K562 (cell line): ENCODE measurements around the gene ZNF586. TPM values are rescaled to one million over a fixed set of nuclear protein-coding genes. Genes with fewer than 3 reads are reported as not detected.

Experiments used
- ARID2 ChIP-seq: fragments of 450-650 bp; IDR thresholded peaks from 2 replicates; pipeline ENCODE4 v1.6.1; 2017; ENCODE audit warnings: antibody characterized with exemption, mild to moderate bottlenecking
- CLOCK ChIP-seq: fragments of 250-450 bp; sonication (Bioruptor Pico); IDR thresholded peaks from 2 replicates; pipeline ENCODE4 v1.4.0; 2020; ENCODE audit warnings: mild to moderate bottlenecking, moderate library complexity, borderline replicate concordance
- CTCFL ChIP-seq: IDR thresholded peaks from 2 replicates; pipeline ENCODE4 v1.6.1; 2011; ENCODE audit warnings: borderline replicate concordance, low read depth, mild to moderate bottlenecking, moderate library complexity, low read length; ENCODE audit not compliant: insufficient read depth, poor library complexity, severe bottlenecking
- ELK1 ChIP-seq: sonication (generic); formaldehyde crosslinking; IDR thresholded peaks from 2 replicates; pipeline ENCODE4 v1.8.1; 2022; ENCODE audit warnings: missing genetic modification reagents
- EP400 ChIP-seq: fragments of 450-650 bp; IDR thresholded peaks from 2 replicates; pipeline ENCODE4 v1.6.1; 2017; ENCODE audit warnings: antibody characterized with exemption, mild to moderate bottlenecking, moderate library complexity
- GTF2F1 ChIP-seq: IDR thresholded peaks from 2 replicates; pipeline ENCODE4 v1.6.1; 2011; ENCODE audit warnings: low read depth, low read length, improper control_type of control experiment
- KLF1 ChIP-seq: fragments of 450-650 bp; IDR thresholded peaks from 2 replicates; pipeline ENCODE4 v1.6.1; 2016; ENCODE audit warnings: missing genetic modification characterization, missing compliant biosample characterization
- MIER1 ChIP-seq: fragments of 450-650 bp; IDR thresholded peaks from 2 replicates; pipeline ENCODE4 v1.6.1; 2016; ENCODE audit warnings: antibody characterized with exemption, mild to moderate bottlenecking, low read depth
- PCBP2 ChIP-seq: fragments of 200-400 bp; formaldehyde crosslinking; IDR thresholded peaks from 2 replicates; pipeline ENCODE4 v1.6.1; 2018; ENCODE audit warnings: low read length, low read depth, mild to moderate bottlenecking, moderate library complexity; ENCODE audit not compliant: poor library complexity, severe bottlenecking
- PREB ChIP-seq: sonication (generic); formaldehyde crosslinking; IDR thresholded peaks from 2 replicates; pipeline ENCODE4 v1.8.1; 2023; ENCODE audit warnings: mild to moderate bottlenecking, missing genetic modification reagents
- SMARCC2 ChIP-seq: fragments of 450-650 bp; IDR thresholded peaks from 2 replicates; pipeline ENCODE4 v1.6.1; 2017; ENCODE audit warnings: antibody characterized with exemption, moderate library complexity, mild to moderate bottlenecking, low read depth
- TFE3 ChIP-seq: fragments of 450-650 bp; formaldehyde crosslinking; IDR thresholded peaks from 2 replicates; pipeline ENCODE4 v1.4.0; 2020; ENCODE audit warnings: mild to moderate bottlenecking, mixed read lengths
- VEZF1 ChIP-seq: fragments of 200-800 bp; sonication (Bioruptor generic); IDR thresholded peaks from 2 replicates; pipeline ENCODE4 v1.6.1; 2017; ENCODE audit warnings: missing genetic modification characterization, missing compliant biosample characterization
- ZNF124 ChIP-seq: sonication (generic); formaldehyde crosslinking; IDR thresholded peaks from 2 replicates; pipeline ENCODE4 v1.8.1; 2022; ENCODE audit warnings: missing genetic modification reagents
- ZNF146 ChIP-seq: IDR thresholded peaks from one replicate; pipeline ENCODE4 v1.6.1; 2018; ENCODE audit warnings: missing compliant biosample characterization; ENCODE audit not compliant: unreplicated experiment
- ZNF764 ChIP-seq: fragments of 250-450 bp; sonication (Bioruptor Pico); IDR thresholded peaks from 2 replicates; pipeline ENCODE4 v1.4.0; 2020; ENCODE audit warnings: low read depth, mild to moderate bottlenecking, moderate library complexity
- polyA plus RNA-seq, 8 experiments: library from polyadenylated mRNA; depleted of rRNA in 4 of 8; stranded (reverse) in 5 of 8; unstranded in 3 of 8; fragments of >200 nt; fragmentation: Nextera tagmentation in 2 of 8; fragmentation: Illumina TruSeq in 1 of 8; extraction: Ambion mirVana in 2 of 8; extraction: Trizol in 1 of 8; gene quantifications; 2 replicates each; pipeline versions ENCODE4 v1.2.1 to v1.2.3, GENCODE V29; 2011 to 2014; ENCODE audit warnings: inconsistent platforms in 1 of 8, missing spikeins in 1 of 8
- total RNA-seq, 7 experiments: library from RNA; depleted of rRNA in 6 of 7; stranded (reverse); fragments of >200 nt in 6 of 7; fragmentation: Illumina TruSeq in 2 of 7; extraction: Trizol in 2 of 7; gene quantifications; 2 replicates each; pipeline versions ENCODE4 v1.2.1 to v1.2.3, GENCODE V29; 2011 to 2021; ENCODE audit warnings: low replicate concordance in 1 of 7

Gene ZNF586
- total and polyA plus RNA-seq, 9 of the 15 experiments (the other 6 are each of a cell fraction or from before 2014, with no cell fraction given), result 2.5 to 12.6 (median 8.4) TPM

GRCh38 chr19:57746580-57747471 lies 22.6 kb upstream of the ZNF586 start, which contains the start of gene ZNF776 (continued):
- TF ChIP-seq ZNF146 (CRISPR knock-in tag) (no peak), KLF1 (peak; percentile 30; the same call in 1 of the 2 replicates), CTCFL (no peak), VEZF1 (CRISPR knock-in tag) (peak; percentile 48; the same call in 1 of the 2 replicates), PREB (CRISPR knock-in tag) (no peak), PCBP2 (no peak), CLOCK (CRISPR knock-in tag) (no peak), ELK1 (CRISPR knock-in tag) (no peak), EP400 (peak; percentile 68), MIER1 (no peak), ZNF124 (CRISPR knock-in tag) (no peak), ARID2 (no peak), ZNF764 (no peak), TFE3 (CRISPR knock-in tag) (no peak), SMARCC2 (no peak), GTF2F1 (no peak)
